ENCODE measurements around the gene RUVBL2. TPM values are rescaled to one million over a fixed set of nuclear protein-coding genes. Genes with fewer than 3 reads are reported as not detected.
"Not testable (repeated sequence)": the region's sequence is repeated elsewhere in the genome, so short reads cannot be mapped to it uniquely, and the experiment has no call there.

Gene RUVBL2
- total and polyA plus RNA-seq, 4 donors: 29.6 to 80.1 (median 49.6) TPM

GRCh38 chr19:49028686-49029085, 35.0 kb downstream of the RUVBL2 start:
- H3K9me3 ChIP-seq (ENCODE audit: control insufficient read depth in 4 of 4, low read length in 3 of 4); H3K9ac ChIP-seq (ENCODE audit: low read depth in 1 of 2, low read length in 2 of 2); H3K27ac ChIP-seq (ENCODE audit: low read depth in 1 of 2, low read length in 2 of 2); H3K4me3 ChIP-seq (ENCODE audit: low read depth in 1 of 3, low read length in 3 of 3); DNase-seq (ENCODE audit: low spot score); H3K27me3 ChIP-seq (ENCODE audit: control insufficient read depth in 4 of 4, insufficient read depth in 4 of 4, low read length in 3 of 4); H3K4me1 ChIP-seq (ENCODE audit: control insufficient read depth in 4 of 4, insufficient read depth in 4 of 4, low read length in 3 of 4); H3K36me3 ChIP-seq (ENCODE audit: control insufficient read depth in 4 of 4, insufficient read depth in 3 of 4, low read depth in 1 of 4, low read length in 3 of 4): not testable (repeated sequence)
- WGBS: 79% methylated on average over 9 of the region's 9 CpGs

- H3K27me3 ChIP-seq (ENCODE audit: control insufficient read depth in 4 of 4, insufficient read depth in 4 of 4, low read length in 3 of 4); H3K4me1 ChIP-seq (ENCODE audit: control insufficient read depth in 4 of 4, insufficient read depth in 4 of 4, low read length in 3 of 4); H3K36me3 ChIP-seq (ENCODE audit: control insufficient read depth in 4 of 4, insufficient read depth in 3 of 4, low read depth in 1 of 4, low read length in 3 of 4); H3K27ac ChIP-seq (ENCODE audit: low read depth in 1 of 2, low read length in 2 of 2); DNase-seq (ENCODE audit: low spot score); H3K9ac ChIP-seq (ENCODE audit: low read depth in 1 of 2, low read length in 2 of 2); H3K9me3 ChIP-seq (ENCODE audit: control insufficient read depth in 4 of 4, low read length in 3 of 4); H3K4me3 ChIP-seq (ENCODE audit: low read depth in 1 of 3, low read length in 3 of 3): not testable (repeated sequence)
- 90% methylated on average over 14 of the region's 14 CpGs for whole genome bisulfite sequencing
These were observed 36.1 kb downstream of the RUVBL2 start for GRCh38 chr19:49029749-49030148.

DNA sequence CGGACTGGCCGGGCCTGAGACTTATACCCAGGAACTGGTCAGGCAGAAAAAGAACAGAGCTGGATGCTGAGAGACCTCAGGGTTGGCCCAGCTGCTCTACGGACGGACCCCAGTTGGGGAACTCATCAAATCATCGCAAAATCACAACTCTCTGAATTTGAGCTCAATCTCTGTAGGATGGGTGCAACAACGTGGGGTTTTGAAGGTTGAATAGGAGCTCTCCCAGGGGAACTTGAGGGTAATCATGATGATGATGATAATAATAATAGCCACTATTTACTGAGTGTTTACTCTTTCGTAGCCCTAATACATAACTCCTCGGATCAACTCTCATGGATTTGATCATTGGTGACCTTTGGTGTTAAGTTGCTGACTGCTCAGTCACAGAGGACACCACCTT, 36.6 kb downstream of the RUVBL2 start:
- H3K27me3 ChIP-seq (ENCODE audit: control insufficient read depth in 4 of 4, insufficient read depth in 4 of 4, low read length in 3 of 4); H3K36me3 ChIP-seq (ENCODE audit: control insufficient read depth in 4 of 4, insufficient read depth in 3 of 4, low read depth in 1 of 4, low read length in 3 of 4); H3K27ac ChIP-seq (ENCODE audit: low read depth in 1 of 2, low read length in 2 of 2); H3K9ac ChIP-seq (ENCODE audit: low read depth in 1 of 2, low read length in 2 of 2); DNase-seq (ENCODE audit: low spot score); H3K4me3 ChIP-seq (ENCODE audit: low read depth in 1 of 3, low read length in 3 of 3); H3K4me1 ChIP-seq (ENCODE audit: control insufficient read depth in 4 of 4, insufficient read depth in 4 of 4, low read length in 3 of 4); H3K9me3 ChIP-seq (ENCODE audit: control insufficient read depth in 4 of 4, low read length in 3 of 4): not testable (repeated sequence)
- whole genome bisulfite sequencing: 89% methylated on average over 6 of the region's 8 CpGs

GRCh38 chr19:49031642-49032301, 38.1 kb downstream of the RUVBL2 start, which contains the start of gene CGB2:
Gene CGB2, plus strand, starts transcription at chr19:49031890. Its CDS starts 206 bp downstream, at chr19:49032096.
- H3K4me1 ChIP-seq (ENCODE audit: control insufficient read depth in 4 of 4, insufficient read depth in 4 of 4, low read length in 3 of 4); H3K27me3 ChIP-seq (ENCODE audit: control insufficient read depth in 4 of 4, insufficient read depth in 4 of 4, low read length in 3 of 4); H3K36me3 ChIP-seq (ENCODE audit: control insufficient read depth in 4 of 4, insufficient read depth in 3 of 4, low read depth in 1 of 4, low read length in 3 of 4); H3K9ac ChIP-seq (ENCODE audit: low read depth in 1 of 2, low read length in 2 of 2); DNase-seq (ENCODE audit: low spot score); H3K27ac ChIP-seq (ENCODE audit: low read depth in 1 of 2, low read length in 2 of 2); H3K4me3 ChIP-seq (ENCODE audit: low read depth in 1 of 3, low read length in 3 of 3); H3K9me3 ChIP-seq (ENCODE audit: control insufficient read depth in 4 of 4, low read length in 3 of 4): not testable (repeated sequence)
- WGBS: 33% methylated on average over 28 of the region's 28 CpGs

- H3K4me3 ChIP-seq (ENCODE audit: low read depth in 1 of 3, low read length in 3 of 3); H3K9ac ChIP-seq (ENCODE audit: low read depth in 1 of 2, low read length in 2 of 2): not testable (repeated sequence)
- 62% methylated on average over 18 of the region's 18 CpGs for WGBS
These were observed 43.1 kb downstream of the RUVBL2 start, which contains the start of gene CGB1 for GRCh38 chr19:49036815-49037214. Gene CGB1, minus strand, starts transcription at chr19:49036895. Its CDS starts 184 bp downstream, at chr19:49036711.

GRCh38 chr19:49038111-49038510, 44.4 kb downstream of the RUVBL2 start:
- 86% methylated on average over 7 of the region's 8 CpGs for WGBS
- DNase-seq (ENCODE audit: low spot score); H3K4me3 ChIP-seq (ENCODE audit: low read depth in 1 of 3, low read length in 3 of 3); H3K9me3 ChIP-seq (ENCODE audit: control insufficient read depth in 4 of 4, low read length in 3 of 4); H3K36me3 ChIP-seq (ENCODE audit: control insufficient read depth in 4 of 4, insufficient read depth in 3 of 4, low read depth in 1 of 4, low read length in 3 of 4); H3K27ac ChIP-seq (ENCODE audit: low read depth in 1 of 2, low read length in 2 of 2); H3K4me1 ChIP-seq (ENCODE audit: control insufficient read depth in 4 of 4, insufficient read depth in 4 of 4, low read length in 3 of 4); H3K27me3 ChIP-seq (ENCODE audit: control insufficient read depth in 4 of 4, insufficient read depth in 4 of 4, low read length in 3 of 4); H3K9ac ChIP-seq (ENCODE audit: low read depth in 1 of 2, low read length in 2 of 2): not testable (repeated sequence)

More at GRCh38 chr19:49036815-49037214, 43.1 kb downstream of the RUVBL2 start, which contains the start of gene CGB1:
- not testable (repeated sequence) for DNase-seq (ENCODE audit: low spot score); H3K36me3 ChIP-seq (ENCODE audit: control insufficient read depth in 4 of 4, insufficient read depth in 3 of 4, low read depth in 1 of 4, low read length in 3 of 4); H3K9me3 ChIP-seq (ENCODE audit: control insufficient read depth in 4 of 4, low read length in 3 of 4); H3K27me3 ChIP-seq (ENCODE audit: control insufficient read depth in 4 of 4, insufficient read depth in 4 of 4, low read length in 3 of 4); H3K4me1 ChIP-seq (ENCODE audit: control insufficient read depth in 4 of 4, insufficient read depth in 4 of 4, low read length in 3 of 4); H3K27ac ChIP-seq (ENCODE audit: low read depth in 1 of 2, low read length in 2 of 2)

- 83% methylated on average over 26 of the region's 26 CpGs for WGBS
- not testable (repeated sequence) for H3K9me3 ChIP-seq (ENCODE audit: control insufficient read depth in 4 of 4, low read length in 3 of 4); H3K4me3 ChIP-seq (ENCODE audit: low read depth in 1 of 3, low read length in 3 of 3); H3K4me1 ChIP-seq (ENCODE audit: control insufficient read depth in 4 of 4, insufficient read depth in 4 of 4, low read length in 3 of 4); H3K27ac ChIP-seq (ENCODE audit: low read depth in 1 of 2, low read length in 2 of 2); H3K27me3 ChIP-seq (ENCODE audit: control insufficient read depth in 4 of 4, insufficient read depth in 4 of 4, low read length in 3 of 4); H3K9ac ChIP-seq (ENCODE audit: low read depth in 1 of 2, low read length in 2 of 2); H3K36me3 ChIP-seq (ENCODE audit: control insufficient read depth in 4 of 4, insufficient read depth in 3 of 4, low read depth in 1 of 4, low read length in 3 of 4); DNase-seq (ENCODE audit: low spot score)
These were observed 45.0 kb downstream of the RUVBL2 start for GRCh38 chr19:49038557-49039276.

- not testable (repeated sequence) for H3K36me3 ChIP-seq (ENCODE audit: control insufficient read depth in 4 of 4, insufficient read depth in 3 of 4, low read depth in 1 of 4, low read length in 3 of 4); H3K27me3 ChIP-seq (ENCODE audit: control insufficient read depth in 4 of 4, insufficient read depth in 4 of 4, low read length in 3 of 4); H3K9me3 ChIP-seq (ENCODE audit: control insufficient read depth in 4 of 4, low read length in 3 of 4); H3K9ac ChIP-seq (ENCODE audit: low read depth in 1 of 2, low read length in 2 of 2); H3K4me3 ChIP-seq (ENCODE audit: low read depth in 1 of 3, low read length in 3 of 3); DNase-seq (ENCODE audit: low spot score); H3K27ac ChIP-seq (ENCODE audit: low read depth in 1 of 2, low read length in 2 of 2); H3K4me1 ChIP-seq (ENCODE audit: control insufficient read depth in 4 of 4, insufficient read depth in 4 of 4, low read length in 3 of 4)
- 60% methylated on average over 9 of the region's 9 CpGs for WGBS
These were observed 46.0 kb downstream of the RUVBL2 start for GRCh38 chr19:49039736-49040135.
